Testis (tissue), 3 donors: ENCODE measurements around the gene USP15. TPM values are rescaled to one million over a fixed set of nuclear protein-coding genes. Genes with fewer than 3 reads are reported as not detected.
A peak's percentile ranks its signal among the peaks of the same experiment; 100 is the strongest.

Experiments used
- DNase-seq: peaks from one replicate; pipeline ENCODE4 v3.0.0-alpha.2; 2019
- H3K27ac ChIP-seq, 2 donors: fragments of 200-600 bp; sonication (generic); one replicate each; pipeline ENCODE4 v1.5.1; 2019
- H3K27me3 ChIP-seq: fragments of 200-600 bp; sonication (generic); one replicate; pipeline ENCODE4 v1.5.1; 2019
- H3K36me3 ChIP-seq: fragments of 200-600 bp; sonication (generic); one replicate; pipeline ENCODE4 v1.5.1; 2017; ENCODE audit warnings: low read depth; ENCODE audit errors: missing control alignments
- H3K4me1 ChIP-seq: fragments of 200-600 bp; sonication (generic); one replicate; pipeline ENCODE4 v1.5.1; 2019
- H3K4me3 ChIP-seq, 2 donors: fragments of 200-600 bp; sonication (generic); one replicate each; pipeline ENCODE4 v1.5.1; 2017 to 2019
- H3K9me3 ChIP-seq: fragments of 200-600 bp; sonication (generic); one replicate; pipeline ENCODE4 v1.5.1; 2017
- POLR2A ChIP-seq: fragments of 450-650 bp; IDR thresholded peaks from one replicate; pipeline ENCODE4 v1.6.1; 2017; ENCODE audit warnings: antibody characterized with exemption, mild to moderate bottlenecking, moderate library complexity
- WGBS, 2 donors: methylation state at CpG; one replicate each; pipeline ENCODE4 v1.1.5; 2018; 5-methylcytosine and 5-hydroxymethylcytosine counted together
- intact Hi-C: fragments of 100-400 bp; cut with DNase I; formaldehyde crosslinking; loops from one replicate; pipeline ENCODE4 v1.15.1; 2023; ENCODE audit warnings: low total_unique reads
- polyA plus RNA-seq: library from polyadenylated mRNA; stranded (reverse); fragments of 350-450 nt; fragmentation: Illumina TruSeq; extraction: RNeasy Lipid Tissue Mini Kit (QIAGEN cat#74804); gene quantifications from one replicate; pipeline ENCODE4 v1.2.3, GENCODE V29; 2014; ENCODE audit warnings: low read depth, low replicate concordance; ENCODE audit not compliant: insufficient read depth
- total RNA-seq, 2 donors: library from RNA; depleted of rRNA; stranded (reverse); fragments of >200 nt; gene quantifications; one replicate each; pipeline ENCODE4 v1.2.3, GENCODE V29; 2016
- TF ChIP-seq, protein P1 (sequence below), 3 experiments: fragments of 450-650 bp in 2 of 3; fragments of 200-600 bp in 1 of 3; sonication (generic) in 1 of 3; IDR thresholded peaks; one replicate each; pipeline ENCODE4 v1.5.1; 2016 to 2019; ENCODE audit warnings: antibody characterized with exemption in 3 of 3, mild to moderate bottlenecking in 2 of 3, moderate library complexity in 1 of 3

USP15 gene
- total and polyA plus RNA-seq, 3 donors from 2014 or later = 66.1 to 146 (median 128) TPM

DNA sequence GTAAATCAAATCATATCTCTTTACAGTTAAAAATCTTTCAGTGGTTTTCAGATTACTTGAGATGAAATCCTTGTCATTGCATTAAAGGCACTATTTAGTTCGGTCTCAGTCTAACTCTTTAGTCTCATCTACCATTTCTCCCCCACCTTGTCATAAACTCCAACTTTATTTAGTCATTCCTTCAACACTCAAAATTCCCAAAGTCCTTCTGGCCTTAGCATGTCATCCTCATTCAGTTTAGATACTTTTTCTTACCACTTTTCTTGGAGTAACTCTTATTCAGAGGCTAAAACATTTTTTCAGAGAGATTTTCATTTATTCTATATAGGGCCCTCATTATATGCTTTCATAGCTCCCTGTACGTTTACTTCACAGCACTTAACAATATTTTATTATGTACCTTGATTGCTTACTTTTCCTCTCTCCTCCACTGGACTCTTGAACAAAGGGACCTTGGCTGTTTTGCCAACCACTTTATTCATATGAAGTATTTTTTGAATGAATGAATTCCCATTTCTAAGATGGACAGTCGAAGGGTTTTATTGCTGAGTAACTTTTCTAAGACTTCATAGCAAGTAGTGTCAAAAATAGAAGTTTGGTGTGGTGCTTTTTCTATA is 12.8 kb downstream of the USP15 start:
- no peaks in the 10 kb centered on the region for H3K36me3 ChIP-seq
- peaks cover 21% of the 10 kb centered on the region for H3K4me1 ChIP-seq
- no peak for DNase-seq
- no peaks in the 10 kb centered on the region for H3K9me3 ChIP-seq
- 73 to 76% methylated on average over 3 of the region's 3 CpGs for WGBS, 2 donors
- intact Hi-C loops = no loop called here
- H3K4me3 ChIP-seq = no peak overlapping the region
- peak overlapping the region; percentile 42 to 46 for H3K27ac ChIP-seq
- TF ChIP-seq, protein P1, sequence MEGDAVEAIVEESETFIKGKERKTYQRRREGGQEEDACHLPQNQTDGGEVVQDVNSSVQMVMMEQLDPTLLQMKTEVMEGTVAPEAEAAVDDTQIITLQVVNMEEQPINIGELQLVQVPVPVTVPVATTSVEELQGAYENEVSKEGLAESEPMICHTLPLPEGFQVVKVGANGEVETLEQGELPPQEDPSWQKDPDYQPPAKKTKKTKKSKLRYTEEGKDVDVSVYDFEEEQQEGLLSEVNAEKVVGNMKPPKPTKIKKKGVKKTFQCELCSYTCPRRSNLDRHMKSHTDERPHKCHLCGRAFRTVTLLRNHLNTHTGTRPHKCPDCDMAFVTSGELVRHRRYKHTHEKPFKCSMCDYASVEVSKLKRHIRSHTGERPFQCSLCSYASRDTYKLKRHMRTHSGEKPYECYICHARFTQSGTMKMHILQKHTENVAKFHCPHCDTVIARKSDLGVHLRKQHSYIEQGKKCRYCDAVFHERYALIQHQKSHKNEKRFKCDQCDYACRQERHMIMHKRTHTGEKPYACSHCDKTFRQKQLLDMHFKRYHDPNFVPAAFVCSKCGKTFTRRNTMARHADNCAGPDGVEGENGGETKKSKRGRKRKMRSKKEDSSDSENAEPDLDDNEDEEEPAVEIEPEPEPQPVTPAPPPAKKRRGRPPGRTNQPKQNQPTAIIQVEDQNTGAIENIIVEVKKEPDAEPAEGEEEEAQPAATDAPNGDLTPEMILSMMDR (IDR thresholded peaks at IDR 0.05) = no peak
- no peak for TF ChIP-seq POLR2A
- no peaks in the 10 kb centered on the region for H3K27me3 ChIP-seq

DNA sequence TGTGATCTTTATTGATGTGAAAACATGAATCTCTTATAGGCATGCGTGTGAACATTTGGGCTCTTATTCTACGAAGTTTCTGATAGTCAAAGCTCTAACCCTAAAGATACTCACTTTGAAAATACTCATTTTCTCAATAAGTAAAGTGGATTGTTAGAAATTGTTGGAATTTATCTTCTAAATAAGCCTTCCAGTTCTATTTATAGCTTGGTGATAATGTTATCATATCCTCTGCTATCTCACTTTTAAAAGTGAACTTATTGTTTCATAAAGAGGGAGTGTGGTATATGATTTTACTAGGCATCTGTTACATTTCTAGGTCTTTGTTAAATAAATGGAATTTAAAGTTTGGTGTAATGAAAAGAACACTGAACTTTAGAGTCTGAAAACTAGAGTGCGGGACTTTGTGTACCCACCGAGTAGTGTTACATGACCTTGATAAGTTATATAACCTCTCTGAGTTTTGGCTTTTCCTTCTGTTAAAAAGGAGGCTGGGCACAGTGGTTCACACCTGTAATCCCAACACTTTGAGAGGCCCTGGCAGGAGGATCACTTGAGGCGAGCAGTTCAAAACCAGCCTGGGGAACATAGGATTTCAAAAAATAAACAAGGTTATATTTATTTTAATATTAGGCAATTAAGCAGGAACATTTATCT is 13.6 kb downstream of the USP15 start:
- Histone ChIP-seq H3K9me3 (no peaks in the 10 kb centered on the region), H3K27me3 (no peaks in the 10 kb centered on the region), H3K27ac (peak overlapping the region; percentile 42 to 46), H3K36me3 (no peaks in the 10 kb centered on the region), H3K4me3 (no peak overlapping the region), H3K4me1 (peaks cover 17% of the 10 kb centered on the region)
- intact Hi-C loops = no loop called here
- 38 to 61% methylated on average over 5 of the region's 5 CpGs for WGBS, 2 donors
- no peak for TF ChIP-seq POLR2A
- TF ChIP-seq, protein P1 (IDR thresholded peaks at IDR 0.05) = no peak
- DNase-seq = no peak

DNA sequence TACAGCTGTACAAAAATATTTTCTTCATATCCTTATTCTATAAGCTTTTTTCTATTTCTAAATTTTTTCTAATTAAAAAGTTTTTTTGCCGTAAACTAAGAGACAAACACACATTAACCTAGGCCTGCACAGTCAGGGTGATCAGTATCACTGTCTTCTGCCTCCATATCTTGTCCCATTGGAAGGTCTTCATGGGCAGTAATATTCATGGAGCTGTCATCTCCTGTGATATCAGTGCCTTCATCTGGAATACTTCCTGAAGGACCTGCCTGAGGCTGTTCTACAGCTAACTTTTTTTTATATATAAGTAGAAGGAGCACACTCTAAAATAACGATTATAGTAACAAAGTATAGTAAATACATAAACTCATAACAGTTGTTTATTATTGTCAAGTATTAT is 17.8 kb downstream of the USP15 start:
- intact Hi-C loops = no loop called here

DNA sequence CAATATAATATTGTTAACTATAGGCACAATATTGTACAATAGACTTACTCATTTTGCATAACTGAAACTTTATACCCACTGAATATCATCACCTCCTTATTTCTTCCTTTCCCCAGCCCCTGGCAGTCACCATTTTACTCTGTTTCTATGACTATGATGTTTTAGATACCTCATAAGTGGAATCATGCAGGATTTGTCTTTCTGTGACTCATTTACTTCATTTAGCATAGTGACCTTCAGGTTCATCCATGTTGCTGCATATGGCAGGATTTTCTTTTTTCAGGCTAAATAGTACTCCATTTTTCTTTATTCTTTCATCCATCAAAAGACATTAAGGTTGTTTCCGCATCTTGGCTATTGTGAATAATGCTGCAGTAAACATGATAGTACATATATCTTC is 18.9 kb downstream of the USP15 start:
- peaks cover 19% of the 10 kb centered on the region for H3K4me1 ChIP-seq
- TF ChIP-seq, protein P1 (IDR thresholded peaks at IDR 0.05) = no peak
- TF ChIP-seq POLR2A = no peak
- WGBS, 2 donors = 97 to 100% methylated on average over 1 of the region's 1 CpG

More for the DNA sequence above, 17.8 kb downstream of the USP15 start:
- no peaks in the 10 kb centered on the region for H3K27me3 ChIP-seq
- no peak overlapping the region for H3K27ac ChIP-seq
- H3K4me1 ChIP-seq = peaks cover 24% of the 10 kb centered on the region
- DNase-seq = no peak
- 87 to 88% methylated on average over 2 of the region's 2 CpGs for WGBS, 2 donors
- no peaks in the 10 kb centered on the region for H3K36me3 ChIP-seq
- no peak overlapping the region for H3K4me3 ChIP-seq
- no peaks in the 10 kb centered on the region for H3K9me3 ChIP-seq
- TF ChIP-seq, protein P1 (IDR thresholded peaks at IDR 0.05) = no peak
- TF ChIP-seq POLR2A = no peak

DNA sequence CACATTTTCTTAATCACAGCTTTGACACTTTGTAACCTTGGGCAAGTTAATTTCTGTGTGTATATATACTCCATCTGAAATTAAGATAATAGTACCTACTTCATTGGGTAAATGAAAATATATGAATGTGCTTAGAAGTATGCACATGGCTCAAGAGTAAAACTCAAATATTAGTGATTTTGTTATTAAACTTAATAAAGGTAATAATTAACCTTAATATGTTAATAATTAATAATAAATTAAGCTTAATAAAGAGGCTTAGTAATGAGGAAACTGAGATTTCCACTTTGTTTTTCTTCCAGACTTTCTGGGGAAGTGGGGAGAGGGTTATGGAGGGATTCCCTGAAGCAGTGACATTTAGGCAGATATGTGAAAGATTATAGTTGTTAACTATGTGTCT is 19.8 kb downstream of the USP15 start:
- peaks cover 14% of the 10 kb centered on the region for H3K4me1 ChIP-seq
- no peak for DNase-seq

More for the DNA sequence above, 18.9 kb downstream of the USP15 start:
- no peaks in the 10 kb centered on the region for H3K27me3 ChIP-seq
- no peaks in the 10 kb centered on the region for H3K36me3 ChIP-seq
- intact Hi-C loops = no loop called here
- no peak overlapping the region for H3K27ac ChIP-seq
- no peaks in the 10 kb centered on the region for H3K9me3 ChIP-seq
- DNase-seq = no peak
- H3K4me3 ChIP-seq = no peak overlapping the region

More for the DNA sequence above, 19.8 kb downstream of the USP15 start:
- intact Hi-C loops = no loop called here
- Histone ChIP-seq H3K27me3 (no peaks in the 10 kb centered on the region), H3K9me3 (no peaks in the 10 kb centered on the region), H3K27ac (no peak overlapping the region), H3K4me3 (no peak overlapping the region), H3K36me3 (no peaks in the 10 kb centered on the region)
- no peak for TF ChIP-seq POLR2A
- TF ChIP-seq, protein P1 (IDR thresholded peaks at IDR 0.05) = no peak
